Adrenal gland (tissue), 5 donors: ENCODE results near the gene CDK14.

Experiments
- CTCF ChIP-seq, 6 experiments: fragments of 450-650 bp in 4 of 6; fragments of 200-600 bp in 2 of 6; sonication (generic) in 1 of 6; IDR thresholded peaks; 1 replicate in 5 of 6; 2 replicates in 1 of 6; pipeline versions ENCODE4 v1.5.1 to v1.8.0; 2016 to 2021; ENCODE audit warnings: antibody characterized with exemption in 6 of 6, mild to moderate bottlenecking in 2 of 6, moderate library complexity in 1 of 6
- POLR2A ChIP-seq, 2 donors: fragments of 450-650 bp; IDR thresholded peaks; one replicate each; pipeline ENCODE4 v1.6.1; 2017; ENCODE audit warnings: antibody characterized with exemption in 2 of 2, mild to moderate bottlenecking in 2 of 2, moderate library complexity in 1 of 2
- donor health status: DM: no; HTN: no; CAD: no.

GRCh38 chr7:91109200-91109599 lies 513.1 kb downstream of the CDK14 start:
- TF ChIP-seq POLR2A (IDR thresholded peaks at IDR 0.05) (no peak), CTCF (IDR thresholded peaks at IDR 0.05) (no peak)
